Stimulated activated CD4-positive, alpha-beta T cell treated with anti-CD3 and anti-CD28 coated beads, Interleukin-15, amount 100 ng/mL, for 48 hours (primary cell): Measurements from ENCODE around the gene BMP3.

ENCODE experiments used
- DNase-seq, 2 donors: peaks; one replicate each; pipeline ENCODE4 v3.0.0-alpha.2; 2020; ENCODE audit warnings: low read depth in 2 of 2

BMP3 gene

GRCh38 chr4:81040012-81040659 lies 9.6 kb downstream of the BMP3 start:
- DNase-seq = no peak

- no peak for DNase-seq
Measured at GRCh38 chr4:81042578-81043365, 12.3 kb downstream of the BMP3 start.

DNA sequence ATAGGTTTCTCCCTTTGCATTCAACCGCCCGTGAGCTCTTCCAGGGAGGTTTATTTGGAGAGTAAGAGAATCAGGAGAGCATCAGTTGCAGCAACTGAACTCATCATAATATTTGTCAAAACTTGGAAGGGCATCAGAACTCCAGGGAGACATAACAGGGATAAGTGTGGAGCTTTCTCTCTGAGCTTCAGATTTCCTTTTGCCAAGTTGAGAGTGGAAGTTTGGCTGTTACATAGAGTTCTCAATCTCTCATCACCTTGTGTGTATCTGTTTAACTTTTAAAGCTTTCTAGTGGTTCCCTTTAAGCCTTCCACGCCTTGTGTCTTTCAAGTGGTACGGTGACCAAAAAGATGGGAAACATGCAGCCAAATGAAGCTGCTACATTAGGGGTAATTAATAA lies 18.8 kb downstream of the BMP3 start:
- no peak for DNase-seq

DNA sequence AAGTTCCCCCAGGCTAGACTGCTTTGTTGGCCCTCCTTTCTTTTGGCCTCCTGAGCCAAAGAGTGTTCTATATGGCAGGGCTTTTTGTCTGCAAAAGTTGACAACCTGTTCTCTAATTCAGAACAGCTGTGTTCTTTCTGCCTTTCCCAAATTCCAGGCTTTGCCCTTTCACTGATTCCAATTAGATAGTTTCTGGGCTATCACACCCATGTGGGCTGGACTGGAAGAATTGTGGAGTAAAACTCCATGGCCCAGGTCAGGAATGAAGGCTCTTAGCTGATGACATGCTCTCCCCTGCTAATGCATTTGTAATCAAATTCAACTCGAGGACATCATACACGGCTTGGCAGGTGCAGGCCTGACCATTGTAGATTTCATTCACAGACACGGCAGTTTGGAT lies 19.4 kb downstream of the BMP3 start:
- no peak for DNase-seq

GRCh38 chr4:81052119-81053068 lies 21.9 kb downstream of the BMP3 start:
- no peak for DNase-seq

GRCh38 chr4:81058621-81059020 lies 28.1 kb downstream of the BMP3 start:
- DNase-seq = no peak

DNA sequence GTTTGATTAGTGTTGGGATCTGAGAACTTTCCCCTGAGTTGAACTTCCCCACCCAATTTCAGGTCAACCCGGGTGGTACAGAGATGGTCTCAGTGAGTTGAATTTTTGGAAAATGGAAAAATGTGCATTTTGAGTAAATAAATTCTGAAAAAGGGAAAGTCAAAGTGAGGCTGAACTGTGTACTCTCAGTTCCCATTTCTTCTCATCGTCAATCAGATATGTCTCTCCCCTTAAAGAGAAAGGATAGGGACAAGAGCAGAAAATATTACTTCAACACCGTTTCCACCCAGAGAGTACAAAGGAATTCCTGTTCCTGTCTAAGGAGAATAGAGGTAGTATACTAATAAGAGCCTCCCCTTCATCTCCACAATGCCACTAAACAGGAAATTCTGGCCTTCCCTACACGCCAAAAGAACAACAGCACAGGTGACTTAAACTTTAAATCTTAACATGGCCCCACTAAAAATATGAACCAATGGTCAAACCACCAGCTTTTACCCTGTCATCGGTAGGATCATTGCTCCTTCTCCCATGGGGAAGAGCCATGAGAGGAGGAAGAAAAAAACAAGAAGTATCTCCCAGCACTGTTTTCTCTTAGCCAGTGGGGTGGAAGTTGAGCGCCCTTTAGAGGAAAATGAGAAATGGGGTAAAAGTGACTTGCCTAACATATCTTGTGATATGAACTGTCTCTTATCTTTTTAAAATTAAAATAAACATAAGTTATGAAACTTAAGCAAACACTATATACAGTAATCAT lies 30.3 kb downstream of the BMP3 start:
- no peak for DNase-seq

DNA sequence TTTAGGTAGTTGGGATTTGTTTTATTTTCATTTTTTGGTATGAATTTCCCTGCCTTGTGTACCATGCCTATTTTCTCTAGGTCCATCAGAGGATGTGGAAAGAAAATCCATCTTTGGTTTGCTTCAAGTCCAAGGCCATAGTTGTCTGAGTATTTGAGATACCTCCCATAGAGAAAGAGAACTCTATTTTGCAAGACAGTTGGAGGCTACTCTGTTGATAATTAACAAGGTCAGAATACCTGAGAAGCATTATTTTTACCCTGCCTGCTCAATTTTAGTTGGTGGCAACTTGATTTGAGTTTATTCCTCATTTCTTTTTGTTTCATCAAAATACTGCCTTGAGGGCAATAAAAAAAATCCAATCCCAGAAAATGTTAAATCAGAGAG lies 30.8 kb downstream of the BMP3 start:
- DNase-seq = no peak

- no peak for DNase-seq
Measured at GRCh38 chr4:81062001-81062400, 31.5 kb downstream of the BMP3 start.

- no peak for DNase-seq
Measured at GRCh38 chr4:81065446-81065845, 34.9 kb downstream of the BMP3 start.

DNA sequence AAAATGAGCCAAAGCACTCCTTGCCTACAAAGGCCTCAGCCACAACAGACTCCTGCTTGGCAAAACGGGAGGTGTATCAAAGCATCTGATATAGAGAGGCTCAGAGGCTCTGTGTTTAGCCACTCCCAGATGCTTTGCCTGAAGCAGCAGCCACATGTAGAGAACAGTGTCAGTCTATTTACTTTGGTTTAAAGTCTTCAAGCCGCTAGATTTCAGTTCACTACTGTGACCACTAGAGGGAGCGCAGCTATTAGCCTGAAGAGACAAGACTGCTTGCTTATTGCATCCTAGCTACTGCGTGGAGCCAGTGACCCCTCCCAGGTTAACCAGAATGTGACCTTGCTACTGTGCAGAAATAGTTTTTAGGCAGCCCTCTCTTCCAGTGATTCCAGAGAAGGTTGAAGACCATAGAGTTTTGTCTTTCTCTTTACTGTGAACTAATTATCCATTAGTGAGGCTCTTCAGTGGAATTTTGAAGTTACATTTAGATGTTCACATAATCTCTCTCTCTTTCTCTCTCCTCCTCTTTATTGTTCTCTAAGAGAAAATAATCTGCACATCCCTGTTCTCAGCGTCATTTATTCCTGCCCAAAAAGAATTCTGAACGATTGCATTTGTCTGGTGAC lies 39.3 kb downstream of the BMP3 start:
- DNase-seq = peak; percentile 17 to 42

- no peak for DNase-seq
Measured at GRCh38 chr4:81071013-81071412, 40.5 kb downstream of the BMP3 start.

DNA sequence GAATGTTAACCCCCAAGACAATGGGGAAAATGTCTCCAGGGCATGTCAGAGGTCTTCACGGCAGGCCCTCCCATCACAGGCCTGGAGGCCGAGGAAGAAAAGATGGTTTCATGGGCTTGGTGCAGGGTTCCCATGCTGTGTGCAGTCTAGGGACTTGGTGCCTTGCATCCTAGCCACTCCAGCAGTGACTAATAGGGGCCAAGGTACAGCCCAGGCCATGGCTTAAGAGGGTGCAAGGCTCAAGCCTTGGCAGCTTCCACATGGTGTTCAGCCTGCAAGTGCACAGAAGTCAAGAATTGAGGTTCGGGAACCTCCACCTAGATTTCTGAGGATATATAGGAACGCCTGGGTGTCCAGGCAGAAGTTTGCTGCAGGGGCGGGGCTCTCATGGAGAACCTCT lies 50.6 kb downstream of the BMP3 start:
- DNase-seq = no peak

DNA sequence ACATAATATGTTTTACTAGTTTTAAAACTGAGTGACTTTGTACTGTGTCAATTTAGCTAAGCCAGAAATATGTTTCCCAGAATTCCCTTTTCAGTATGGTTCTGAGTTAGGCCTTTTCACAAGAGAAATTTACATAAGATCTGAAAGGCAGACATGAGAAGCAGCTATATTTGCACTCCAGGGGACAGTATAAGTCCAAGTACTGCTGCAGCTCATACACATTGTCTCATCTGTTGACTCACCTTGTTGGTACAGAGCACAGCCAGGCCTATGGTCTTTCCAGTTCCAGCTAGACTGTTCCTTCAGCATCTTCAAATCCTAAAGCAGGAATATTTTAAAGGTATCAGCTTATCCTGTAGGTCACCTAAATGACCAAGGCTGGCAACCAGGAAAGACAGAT lies 53.5 kb downstream of the BMP3 start:
- DNase-seq = no peak

- DNase-seq = no peak
Measured at GRCh38 chr4:81084634-81085033, 54.1 kb downstream of the BMP3 start.

DNA sequence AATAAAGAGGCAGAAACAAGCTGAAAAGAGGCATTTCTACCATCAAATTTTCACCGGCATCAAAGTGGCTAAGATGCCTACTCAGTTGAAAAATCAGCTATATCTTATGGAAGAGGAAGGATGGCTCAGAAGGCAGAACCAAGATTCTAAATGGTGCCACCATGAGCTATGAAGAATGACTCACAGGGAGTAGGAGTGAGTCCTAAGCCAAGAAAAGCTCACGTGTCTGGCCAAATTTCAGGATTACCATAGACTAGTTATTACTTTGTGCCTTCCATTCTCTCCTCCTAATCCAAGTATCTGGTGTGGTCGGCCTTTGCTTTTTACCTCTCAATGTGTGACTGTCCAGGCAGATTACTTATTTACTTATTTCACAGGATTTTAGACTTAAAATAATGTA lies 54.8 kb downstream of the BMP3 start:
- no peak for DNase-seq

GRCh38 chr4:81085979-81086378 lies 55.5 kb downstream of the BMP3 start:
- no peak for DNase-seq

DNA sequence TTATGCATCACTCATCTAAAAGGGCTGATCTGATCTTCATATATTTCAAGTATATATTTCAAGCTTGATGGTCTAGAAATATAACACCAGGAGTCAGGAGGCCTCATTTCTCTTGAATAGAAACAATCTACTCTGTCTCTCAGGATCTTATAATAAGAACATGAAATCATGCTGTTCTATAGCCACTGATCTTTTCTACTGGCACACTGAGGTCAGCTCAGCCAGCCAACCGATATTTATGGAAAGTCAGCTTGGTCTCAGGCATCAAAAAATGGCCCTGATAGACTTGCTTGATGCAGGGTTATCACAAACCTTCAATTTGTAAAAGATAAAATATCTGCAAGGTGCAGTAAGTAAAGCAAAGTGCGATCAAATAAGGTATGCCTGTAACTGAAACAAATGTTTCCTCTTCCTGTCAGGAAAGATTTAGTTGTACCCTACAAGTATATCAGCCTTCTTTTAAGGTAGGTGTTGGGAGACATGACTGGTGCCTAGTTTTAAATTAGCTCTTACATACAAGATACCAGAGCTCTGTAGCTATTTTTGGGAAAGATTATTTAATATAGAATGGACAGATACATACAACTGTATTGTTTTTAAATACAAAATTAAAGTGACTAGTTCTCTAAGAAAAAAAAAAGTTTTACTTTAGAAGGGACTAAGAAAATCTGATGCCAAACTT lies 63.4 kb downstream of the BMP3 start:
- no peak for DNase-seq

GRCh38 chr4:81095389-81095788 lies 64.9 kb downstream of the BMP3 start:
- DNase-seq = no peak

DNA sequence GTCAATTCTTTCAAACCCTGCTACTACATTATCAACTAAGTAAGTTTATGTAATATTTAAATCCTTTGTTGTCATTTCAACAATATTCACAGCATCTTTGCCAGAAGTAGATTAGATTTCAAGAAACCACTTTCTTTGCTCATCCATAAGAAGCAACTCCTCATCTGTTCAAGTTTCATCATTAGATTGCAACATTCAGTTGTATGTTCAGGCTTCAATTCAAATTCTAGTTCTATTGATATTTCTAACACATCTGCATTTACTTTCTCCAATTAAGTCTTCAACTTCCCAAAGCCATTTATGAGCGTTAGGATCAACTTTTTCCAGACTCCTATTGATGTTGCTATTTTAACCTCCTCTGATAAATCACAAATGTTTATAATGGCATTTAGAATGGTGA lies 66.1 kb downstream of the BMP3 start:
- no peak for DNase-seq

- DNase-seq = no peak
Measured at GRCh38 chr4:81102107-81102506, 71.6 kb downstream of the BMP3 start.
